ENCODE measurements around the gene SPATA20. TPM values are rescaled to one million over a fixed set of nuclear protein-coding genes. Genes with fewer than 3 reads are reported as not detected.

Gene SPATA20
- total and polyA plus RNA-seq, 2 donors (not counting 3 experiments of a cell fraction or from before 2014, with no cell fraction given): 42.3 to 51.5 TPM

DNA sequence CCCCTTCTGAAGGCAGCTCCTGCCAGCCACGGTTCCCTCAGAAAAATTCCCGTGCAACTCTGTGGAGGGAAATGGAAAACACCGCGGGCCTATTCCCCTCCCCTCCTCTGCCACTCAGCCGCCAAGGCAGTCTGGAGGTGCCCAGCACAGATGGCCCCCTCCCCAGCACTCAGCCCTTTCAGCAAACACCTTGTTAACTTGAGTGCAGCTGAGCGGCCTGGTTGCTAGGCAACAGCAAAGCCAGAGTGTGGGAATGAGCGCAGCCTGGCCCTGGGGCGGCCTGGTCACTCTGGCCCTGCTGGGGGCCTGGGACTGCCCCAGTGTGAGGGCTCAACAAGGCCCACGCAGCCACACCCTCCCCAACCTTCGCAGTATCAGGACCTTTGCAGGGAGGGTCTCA is 46.3 kb downstream of the SPATA20 start:
- Histone ChIP-seq H3K9ac (replicated peaks; ENCODE audit: extremely low read depth, insufficient read depth, low read length) (no peak overlapping the region), H4K20me1 (replicated peaks; ENCODE audit: control insufficient read depth, extremely low read depth, insufficient read depth, low read length) (no peaks in the 10 kb centered on the region), H3K4me2 (ENCODE audit: insufficient read depth, low read length) (no peak overlapping the region), H2AFZ (ENCODE audit: low read depth, low read length) (no peak overlapping the region), H3K79me2 (ENCODE audit: control insufficient read depth, insufficient read depth, low read length) (no peaks in the 10 kb centered on the region), H3K27ac (ENCODE audit: insufficient read depth, low read depth, low read length) (no peak overlapping the region), H3K27me3 (ENCODE audit: control insufficient read depth in 2 of 2, insufficient read depth in 2 of 2, low read length in 2 of 2) (no peaks in the 10 kb centered on the region), H3K4me1 (ENCODE audit: control insufficient read depth, extremely low read depth, insufficient read depth, low read length) (no peaks in the 10 kb centered on the region), H3K4me3 (replicated peaks in 1 of 3; ENCODE audit: insufficient read depth in 1 of 3, low read depth in 1 of 3, low read length in 3 of 3) (no peak overlapping the region), H3K9me1 (replicated peaks; ENCODE audit: control insufficient read depth, extremely low read depth, insufficient read depth, low read length) (no peaks in the 10 kb centered on the region), H3K36me3 (ENCODE audit: control insufficient read depth in 2 of 2, extremely low read depth in 1 of 2, insufficient read depth in 2 of 2, low read length in 2 of 2) (no peaks in the 10 kb centered on the region), H3K9me3 (replicated peaks; ENCODE audit: control insufficient read depth, insufficient read depth, low read length) (no peaks in the 10 kb centered on the region)
- POLR2A ChIA-PET: no interaction called here
- dilution Hi-C loops (cut with MboI; ENCODE audit: extremely low pct_ligation_motif_present, low sequenced_read_pairs) (no loop called here), intact Hi-C loops (cut with micrococcal nuclease) (no loop called here)
- CTCF ChIA-PET: interaction anchor here (0.8 to 1.1 kb wide), 2 partner anchors 23 to 33 kb away, joined by 3 to 4 read pairs; no protein-coding TSS in a partner anchor
- DNase-seq (ENCODE audit: low read depth, low spot score) (no peak), FAIRE-seq (no peak)
- no TSS peak for BruUV-seq (replicated peaks)
- no peak for TF ChIP-seq POLR2AphosphoS5 (IDR thresholded peaks at IDR 0.05; ENCODE audit: insufficient read depth, low read depth, low read length)
- TF ChIP-seq POLR2A (IDR thresholded peaks at IDR 0.05; ENCODE audit: low read depth, low read length): no peak
- no peak for TF ChIP-seq MYC (IDR thresholded peaks at IDR 0.05; ENCODE audit: low read depth, low read length)
- no peak for TF ChIP-seq EZH2 (IDR thresholded peaks at IDR 0.05; ENCODE audit: borderline replicate concordance, low read depth, low read length, severe bottlenecking)
- no peak for TF ChIP-seq CTCF (IDR thresholded peaks at IDR 0.05; ENCODE audit: extremely low read depth in 1 of 2, insufficient read depth in 1 of 2, low read depth in 1 of 2, low read length in 2 of 2)
- TF ChIP-seq MAX (IDR thresholded peaks at IDR 0.05; ENCODE audit: insufficient read depth, insufficient read length): no peak
- TF ChIP-seq FOS (IDR thresholded peaks at IDR 0.05; ENCODE audit: borderline replicate concordance, insufficient read depth, low read length): no peak
- TF ChIP-seq GATA2 (IDR thresholded peaks at IDR 0.05; ENCODE audit: insufficient read depth, insufficient read length, low read depth, low read length): no peak
- TF ChIP-seq JUN (IDR thresholded peaks at IDR 0.05; ENCODE audit: borderline replicate concordance, insufficient read depth, insufficient read length, low read depth): no peak

Data from endothelial cell of umbilical vein (primary cell).